HepG2 (cell line): Measurements from ENCODE around the gene LDLRAD2. TPM values are rescaled to one million over a fixed set of nuclear protein-coding genes. Genes with fewer than 3 reads are reported as not detected.
A peak's percentile ranks its signal among the peaks of the same experiment; 100 is the strongest.

Source experiments
- JUND ChIP-seq: sonication (generic); formaldehyde crosslinking; IDR thresholded peaks from 2 replicates; pipeline ENCODE4 v1.8.0; 2022; ENCODE audit warnings: mild to moderate bottlenecking, missing genetic modification reagents
- NR2F6 ChIP-seq, 2 experiments: IDR thresholded peaks; 2 replicates each; pipeline ENCODE4 v1.6.1; 2016; ENCODE audit warnings: antibody characterized with exemption in 1 of 2, mild to moderate bottlenecking in 1 of 2
- PATZ1 ChIP-seq: sonication (generic); formaldehyde crosslinking; IDR thresholded peaks from 2 replicates; pipeline ENCODE4 v1.4.0; 2020; ENCODE audit warnings: missing genetic modification reagents
- RXRA ChIP-seq: sonication (generic); formaldehyde crosslinking; IDR thresholded peaks from 2 replicates; pipeline ENCODE4 v1.5.1; 2020; ENCODE audit warnings: missing genetic modification reagents
- SIX1 ChIP-seq: sonication (generic); formaldehyde crosslinking; IDR thresholded peaks from 2 replicates; pipeline ENCODE4 v1.4.0; 2020; ENCODE audit warnings: missing genetic modification reagents, borderline replicate concordance
- SNAPC2 ChIP-seq: sonication (generic); formaldehyde crosslinking; IDR thresholded peaks from 2 replicates; pipeline ENCODE4 v1.8.1; 2022; ENCODE audit warnings: mild to moderate bottlenecking, missing genetic modification reagents
- TAF1 ChIP-seq: sonication (generic); formaldehyde crosslinking; IDR thresholded peaks from 2 replicates; pipeline ENCODE4 v1.4.0; 2020; ENCODE audit warnings: missing genetic modification reagents
- TARDBP ChIP-seq: sonication (generic); formaldehyde crosslinking; IDR thresholded peaks from 2 replicates; pipeline ENCODE4 v1.8.0; 2022; ENCODE audit warnings: mild to moderate bottlenecking, missing genetic modification reagents
- ZKSCAN1 ChIP-seq: fragments of 150-350 bp; IDR thresholded peaks from 2 replicates; pipeline ENCODE4 v1.6.1; 2014; ENCODE audit warnings: low read length
- ZNF264 ChIP-seq: sonication (generic); formaldehyde crosslinking; IDR thresholded peaks from 2 replicates; pipeline ENCODE4 v1.4.0; 2020; ENCODE audit warnings: missing genetic modification reagents
- ZNF576 ChIP-seq: sonication (generic); formaldehyde crosslinking; IDR thresholded peaks from 2 replicates; pipeline ENCODE4 v1.4.0; 2020; ENCODE audit warnings: mild to moderate bottlenecking, missing genetic modification reagents
- polyA plus RNA-seq, 8 experiments: library from polyadenylated mRNA; depleted of rRNA in 3 of 8; stranded (reverse) in 7 of 8; unstranded in 1 of 8; fragments of >200 nt; fragmentation: Illumina TruSeq in 4 of 8; extraction: Trizol in 4 of 8; gene quantifications; 2 replicates each; pipeline versions ENCODE4 v1.2.1 to v1.2.3, GENCODE V29; 2011 to 2016; ENCODE audit warnings: low read depth in 4 of 8, missing spikeins in 1 of 8, mixed read lengths in 1 of 8; ENCODE audit not compliant: insufficient read depth in 1 of 8
- total RNA-seq, 5 experiments: library from RNA; depleted of rRNA; stranded (reverse); fragments of >200 nt; fragmentation: Illumina TruSeq; extraction: Trizol; gene quantifications; 2 replicates each; pipeline ENCODE4 v1.2.3, GENCODE V29; 2016; ENCODE audit warnings: low read depth in 1 of 5
- TF ChIP-seq, protein P1 (sequence below): sonication (generic); formaldehyde crosslinking; IDR thresholded peaks from 2 replicates; pipeline ENCODE4 v1.4.0; 2020; ENCODE audit warnings: missing genetic modification reagents, borderline replicate concordance
- TF ChIP-seq, protein P2 (sequence below): sonication (generic); formaldehyde crosslinking; IDR thresholded peaks from 2 replicates; pipeline ENCODE4 v1.4.0; 2020; ENCODE audit warnings: missing genetic modification reagents
- TF ChIP-seq, protein P3 (sequence below): sonication (generic); formaldehyde crosslinking; IDR thresholded peaks from 2 replicates; pipeline ENCODE4 v1.8.1; 2023; ENCODE audit warnings: mild to moderate bottlenecking, moderate library complexity, missing genetic modification reagents
- TF ChIP-seq, protein P4 (sequence below): sonication (generic); formaldehyde crosslinking; IDR thresholded peaks from 2 replicates; pipeline ENCODE4 v1.4.0; 2020; ENCODE audit warnings: missing genetic modification reagents, borderline replicate concordance

The LDLRAD2 gene
- total and polyA plus RNA-seq, 2 of the 13 experiments (the other 11 are each of a cell fraction or from before 2014, with no cell fraction given): not detected

DNA sequence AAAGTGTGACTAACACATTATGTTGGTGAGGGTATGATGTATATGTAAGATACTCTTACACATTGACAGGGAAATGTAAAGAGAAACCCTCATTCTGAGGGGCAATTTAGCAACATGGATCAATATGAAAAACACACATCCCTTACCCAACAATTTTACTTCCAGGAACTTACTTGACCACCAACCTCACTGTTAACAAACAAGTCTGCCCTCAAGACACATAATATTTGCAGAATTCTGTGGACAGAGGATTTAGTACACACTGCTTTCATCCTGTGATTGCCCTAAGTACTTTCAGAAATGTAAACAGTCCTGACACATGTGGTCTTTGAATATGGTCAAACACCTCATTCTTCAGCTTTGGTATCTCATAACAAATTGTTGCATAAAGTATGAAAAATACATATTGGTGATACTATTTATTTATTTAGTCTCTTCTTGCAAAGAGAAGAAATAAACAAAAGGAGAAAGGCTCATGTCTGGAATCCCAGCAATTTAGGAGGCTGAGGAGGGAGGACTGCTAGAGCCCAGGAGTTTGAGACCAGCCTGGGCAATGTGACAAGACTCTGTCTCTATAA, 36.0 kb upstream of the LDLRAD2 start (continued):
- TF ChIP-seq, protein P1, sequence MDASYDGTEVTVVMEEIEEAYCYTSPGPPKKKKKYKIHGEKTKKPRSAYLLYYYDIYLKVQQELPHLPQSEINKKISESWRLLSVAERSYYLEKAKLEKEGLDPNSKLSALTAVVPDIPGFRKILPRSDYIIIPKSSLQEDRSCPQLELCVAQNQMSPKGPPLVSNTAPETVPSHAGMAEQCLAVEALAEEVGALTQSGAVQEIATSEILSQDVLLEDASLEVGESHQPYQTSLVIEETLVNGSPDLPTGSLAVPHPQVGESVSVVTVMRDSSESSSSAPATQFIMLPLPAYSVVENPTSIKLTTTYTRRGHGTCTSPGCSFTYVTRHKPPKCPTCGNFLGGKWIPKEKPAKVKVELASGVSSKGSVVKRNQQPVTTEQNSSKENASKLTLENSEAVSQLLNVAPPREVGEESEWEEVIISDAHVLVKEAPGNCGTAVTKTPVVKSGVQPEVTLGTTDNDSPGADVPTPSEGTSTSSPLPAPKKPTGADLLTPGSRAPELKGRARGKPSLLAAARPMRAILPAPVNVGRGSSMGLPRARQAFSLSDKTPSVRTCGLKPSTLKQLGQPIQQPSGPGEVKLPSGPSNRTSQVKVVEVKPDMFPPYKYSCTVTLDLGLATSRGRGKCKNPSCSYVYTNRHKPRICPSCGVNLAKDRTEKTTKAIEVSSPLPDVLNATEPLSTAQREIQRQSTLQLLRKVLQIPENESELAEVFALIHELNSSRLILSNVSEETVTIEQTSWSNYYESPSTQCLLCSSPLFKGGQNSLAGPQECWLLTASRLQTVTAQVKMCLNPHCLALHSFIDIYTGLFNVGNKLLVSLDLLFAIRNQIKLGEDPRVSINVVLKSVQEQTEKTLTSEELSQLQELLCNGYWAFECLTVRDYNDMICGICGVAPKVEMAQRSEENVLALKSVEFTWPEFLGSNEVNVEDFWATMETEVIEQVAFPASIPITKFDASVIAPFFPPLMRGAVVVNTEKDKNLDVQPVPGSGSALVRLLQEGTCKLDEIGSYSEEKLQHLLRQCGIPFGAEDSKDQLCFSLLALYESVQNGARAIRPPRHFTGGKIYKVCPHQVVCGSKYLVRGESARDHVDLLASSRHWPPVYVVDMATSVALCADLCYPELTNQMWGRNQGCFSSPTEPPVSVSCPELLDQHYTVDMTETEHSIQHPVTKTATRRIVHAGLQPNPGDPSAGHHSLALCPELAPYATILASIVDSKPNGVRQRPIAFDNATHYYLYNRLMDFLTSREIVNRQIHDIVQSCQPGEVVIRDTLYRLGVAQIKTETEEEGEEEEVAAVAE (CRISPR knock-in tag): peak; percentile 82
- TF ChIP-seq PATZ1 (CRISPR knock-in tag): peak; percentile 43; the same call in 1 of the 2 replicates
- TF ChIP-seq ZKSCAN1: no peak
- TF ChIP-seq, protein P2, sequence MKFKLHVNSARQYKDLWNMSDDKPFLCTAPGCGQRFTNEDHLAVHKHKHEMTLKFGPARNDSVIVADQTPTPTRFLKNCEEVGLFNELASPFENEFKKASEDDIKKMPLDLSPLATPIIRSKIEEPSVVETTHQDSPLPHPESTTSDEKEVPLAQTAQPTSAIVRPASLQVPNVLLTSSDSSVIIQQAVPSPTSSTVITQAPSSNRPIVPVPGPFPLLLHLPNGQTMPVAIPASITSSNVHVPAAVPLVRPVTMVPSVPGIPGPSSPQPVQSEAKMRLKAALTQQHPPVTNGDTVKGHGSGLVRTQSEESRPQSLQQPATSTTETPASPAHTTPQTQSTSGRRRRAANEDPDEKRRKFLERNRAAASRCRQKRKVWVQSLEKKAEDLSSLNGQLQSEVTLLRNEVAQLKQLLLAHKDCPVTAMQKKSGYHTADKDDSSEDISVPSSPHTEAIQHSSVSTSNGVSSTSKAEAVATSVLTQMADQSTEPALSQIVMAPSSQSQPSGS (CRISPR knock-in tag): 0 out of 2 replicates have a peak, but pooled peaks have one; percentile 54
- no peak for TF ChIP-seq ZNF576 (CRISPR knock-in tag)
- peak; percentile 50; the same call in 1 of the 2 replicates for TF ChIP-seq RXRA (CRISPR knock-in tag)
- no peak for TF ChIP-seq TAF1 (CRISPR knock-in tag)
- TF ChIP-seq SNAPC2 (CRISPR knock-in tag): 0 out of 2 replicates have a peak, but pooled peaks have one; percentile 21
- TF ChIP-seq JUND: 0 out of 2 replicates have a peak, but pooled peaks have one; percentile 23
- TF ChIP-seq SIX1 (CRISPR knock-in tag): peak; percentile 87; the same call in 1 of the 2 replicates
- peak; percentile 95 for TF ChIP-seq NR2F6 (IDR thresholded peaks at IDR 0.05)
- peak; percentile 86 for TF ChIP-seq NR2F6 (CRISPR knock-in tag; IDR thresholded peaks at IDR 0.05)
- peak; percentile 79 for TF ChIP-seq TARDBP (CRISPR knock-in tag)
- TF ChIP-seq, protein P3, sequence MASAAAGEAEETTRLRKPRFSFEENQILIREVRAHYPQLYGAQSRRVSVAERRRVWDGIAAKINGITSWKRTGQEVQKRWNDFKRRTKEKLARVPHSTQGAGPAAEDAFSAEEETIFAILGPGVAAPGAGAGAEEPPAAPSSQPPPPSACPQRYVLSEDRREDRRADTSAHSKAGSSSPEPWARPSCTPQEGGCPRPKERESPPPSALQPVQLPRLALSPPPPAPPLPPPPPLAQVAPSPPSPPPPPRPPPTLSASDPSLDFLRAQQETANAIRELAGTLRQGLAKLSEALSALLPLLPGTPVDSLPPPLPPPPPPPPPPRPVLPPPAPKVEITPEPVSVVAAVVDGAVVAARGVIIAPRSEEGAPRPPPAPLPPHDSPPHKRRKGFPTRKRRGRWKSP (CRISPR knock-in tag): peak; percentile 25; the same call in 1 of the 2 replicates
- TF ChIP-seq ZNF264 (CRISPR knock-in tag): 0 out of 2 replicates have a peak, but pooled peaks have one; percentile 36
- TF ChIP-seq, protein P4, sequence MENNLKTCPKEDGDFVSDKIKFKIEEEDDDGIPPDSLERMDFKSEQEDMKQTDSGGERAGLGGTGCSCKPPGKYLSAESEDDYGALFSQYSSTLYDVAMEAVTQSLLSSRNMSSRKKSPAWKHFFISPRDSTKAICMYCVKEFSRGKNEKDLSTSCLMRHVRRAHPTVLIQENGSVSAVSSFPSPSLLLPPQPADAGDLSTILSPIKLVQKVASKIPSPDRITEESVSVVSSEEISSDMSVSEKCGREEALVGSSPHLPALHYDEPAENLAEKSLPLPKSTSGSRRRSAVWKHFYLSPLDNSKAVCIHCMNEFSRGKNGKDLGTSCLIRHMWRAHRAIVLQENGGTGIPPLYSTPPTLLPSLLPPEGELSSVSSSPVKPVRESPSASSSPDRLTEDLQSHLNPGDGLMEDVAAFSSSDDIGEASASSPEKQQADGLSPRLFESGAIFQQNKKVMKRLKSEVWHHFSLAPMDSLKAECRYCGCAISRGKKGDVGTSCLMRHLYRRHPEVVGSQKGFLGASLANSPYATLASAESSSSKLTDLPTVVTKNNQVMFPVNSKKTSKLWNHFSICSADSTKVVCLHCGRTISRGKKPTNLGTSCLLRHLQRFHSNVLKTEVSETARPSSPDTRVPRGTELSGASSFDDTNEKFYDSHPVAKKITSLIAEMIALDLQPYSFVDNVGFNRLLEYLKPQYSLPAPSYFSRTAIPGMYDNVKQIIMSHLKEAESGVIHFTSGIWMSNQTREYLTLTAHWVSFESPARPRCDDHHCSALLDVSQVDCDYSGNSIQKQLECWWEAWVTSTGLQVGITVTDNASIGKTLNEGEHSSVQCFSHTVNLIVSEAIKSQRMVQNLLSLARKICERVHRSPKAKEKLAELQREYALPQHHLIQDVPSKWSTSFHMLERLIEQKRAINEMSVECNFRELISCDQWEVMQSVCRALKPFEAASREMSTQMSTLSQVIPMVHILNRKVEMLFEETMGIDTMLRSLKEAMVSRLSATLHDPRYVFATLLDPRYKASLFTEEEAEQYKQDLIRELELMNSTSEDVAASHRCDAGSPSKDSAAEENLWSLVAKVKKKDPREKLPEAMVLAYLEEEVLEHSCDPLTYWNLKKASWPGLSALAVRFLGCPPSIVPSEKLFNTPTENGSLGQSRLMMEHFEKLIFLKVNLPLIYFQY (CRISPR knock-in tag): no peak
